ENCODE measurements around the gene NEK6.

DNA sequence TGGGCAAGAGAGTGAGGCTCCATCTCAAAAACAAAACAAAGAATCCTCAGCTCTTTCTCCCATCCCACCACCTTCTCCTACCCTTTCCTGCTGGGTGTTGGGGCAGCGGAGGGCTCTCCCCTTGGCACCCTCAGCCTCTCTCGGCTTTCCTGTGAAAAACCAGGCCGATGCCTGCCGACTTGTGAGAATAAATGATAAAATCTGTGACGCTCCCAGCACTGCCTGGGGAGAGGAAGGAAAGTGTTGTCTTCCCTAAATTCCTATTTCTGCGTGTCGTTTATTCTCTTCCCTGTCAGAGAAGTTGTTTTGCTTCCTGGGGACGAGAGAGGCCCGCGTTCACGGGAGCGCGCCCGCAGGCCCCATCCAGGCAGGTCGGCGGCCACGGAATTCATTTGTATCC is 19.7 kb downstream of the NEK6 start:
- TF ChIP-seq, protein P1, sequence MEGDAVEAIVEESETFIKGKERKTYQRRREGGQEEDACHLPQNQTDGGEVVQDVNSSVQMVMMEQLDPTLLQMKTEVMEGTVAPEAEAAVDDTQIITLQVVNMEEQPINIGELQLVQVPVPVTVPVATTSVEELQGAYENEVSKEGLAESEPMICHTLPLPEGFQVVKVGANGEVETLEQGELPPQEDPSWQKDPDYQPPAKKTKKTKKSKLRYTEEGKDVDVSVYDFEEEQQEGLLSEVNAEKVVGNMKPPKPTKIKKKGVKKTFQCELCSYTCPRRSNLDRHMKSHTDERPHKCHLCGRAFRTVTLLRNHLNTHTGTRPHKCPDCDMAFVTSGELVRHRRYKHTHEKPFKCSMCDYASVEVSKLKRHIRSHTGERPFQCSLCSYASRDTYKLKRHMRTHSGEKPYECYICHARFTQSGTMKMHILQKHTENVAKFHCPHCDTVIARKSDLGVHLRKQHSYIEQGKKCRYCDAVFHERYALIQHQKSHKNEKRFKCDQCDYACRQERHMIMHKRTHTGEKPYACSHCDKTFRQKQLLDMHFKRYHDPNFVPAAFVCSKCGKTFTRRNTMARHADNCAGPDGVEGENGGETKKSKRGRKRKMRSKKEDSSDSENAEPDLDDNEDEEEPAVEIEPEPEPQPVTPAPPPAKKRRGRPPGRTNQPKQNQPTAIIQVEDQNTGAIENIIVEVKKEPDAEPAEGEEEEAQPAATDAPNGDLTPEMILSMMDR (IDR thresholded peaks at IDR 0.05 in 8 of 11, conservative IDR thresholded peaks at IDR 0.05 in 3 of 11): no peak
- no peak for TF ChIP-seq POLR2AphosphoS5 (IDR thresholded peaks at IDR 0.05)

All from spleen (tissue), 7 donors.